Esophagus muscularis mucosa (tissue), 4 donors: ENCODE results near the gene NFIB. TPM values are rescaled to one million over a fixed set of nuclear protein-coding genes. Genes with fewer than 3 reads are reported as not detected.

Experiments used
- DNase-seq: peaks from one replicate; pipeline ENCODE4 v3.0.0-alpha.2; 2017; ENCODE audit errors: extremely low spot score
- H3K27ac ChIP-seq, 4 donors: fragments of 200-600 bp; sonication (generic); replicated peaks in 1 of 4; 1 replicate in 3 of 4; 2 replicates in 1 of 4; pipeline ENCODE4 v1.5.1; 2016 to 2019; ENCODE audit warnings: mild to moderate bottlenecking in 1 of 4
- H3K27me3 ChIP-seq, 4 donors: fragments of 200-600 bp; sonication (generic); one replicate each; pipeline versions ENCODE4 v1.5.1 to v1.6.0; 2016 to 2019
- H3K36me3 ChIP-seq, 4 donors: fragments of 200-600 bp; sonication (generic); one replicate each; pipeline ENCODE4 v1.5.1; 2016 to 2019
- H3K4me1 ChIP-seq, 4 donors: fragments of 200-600 bp; sonication (generic); one replicate each; pipeline ENCODE4 v1.5.1; 2016 to 2019
- H3K4me3 ChIP-seq, 4 donors: fragments of 200-600 bp; sonication (generic); 1 replicate in 2 of 4; 2 replicates in 2 of 4; pipeline ENCODE4 v1.5.1; 2016 to 2019; ENCODE audit warnings: mild to moderate bottlenecking in 4 of 4, moderate library complexity in 1 of 4
- H3K9me3 ChIP-seq, 4 donors: fragments of 200-600 bp; sonication (generic); 1 replicate in 3 of 4; 2 replicates in 1 of 4; pipeline ENCODE4 v1.5.1; 2016 to 2019
- CTCF ChIP-seq, 3 experiments: fragments of 200-600 bp in 2 of 3; fragments of 450-650 bp in 1 of 3; sonication (generic) in 2 of 3; IDR thresholded peaks; one replicate each; pipeline ENCODE4 v1.5.1; 2017 to 2019; ENCODE audit warnings: antibody characterized with exemption in 3 of 3, mild to moderate bottlenecking in 2 of 3, moderate library complexity in 1 of 3
- EP300 ChIP-seq: sonication (generic); formaldehyde crosslinking; IDR thresholded peaks from one replicate; pipeline ENCODE4 v1.6.1; 2017; ENCODE audit warnings: antibody characterized with exemption
- POLR2A ChIP-seq: fragments of 450-650 bp; IDR thresholded peaks from one replicate; pipeline ENCODE4 v1.6.1; 2017; ENCODE audit warnings: antibody characterized with exemption, moderate library complexity, mild to moderate bottlenecking, low read depth
- POLR2AphosphoS5 ChIP-seq, 2 donors: sonication (generic); formaldehyde crosslinking; IDR thresholded peaks; one replicate each; pipeline ENCODE4 v1.6.1; 2017; ENCODE audit warnings: antibody characterized with exemption in 2 of 2
- WGBS: methylation state at CpG from one replicate; pipeline ENCODE4 v1.1.5; 2018; 5-methylcytosine and 5-hydroxymethylcytosine counted together
- intact Hi-C: fragments of 100-400 bp; cut with DNase I; formaldehyde crosslinking; loops from one replicate; pipeline ENCODE4 v1.15.1; 2023
- total RNA-seq, 4 donors: library from RNA; depleted of rRNA; stranded (reverse); fragments of >200 nt; gene quantifications; one replicate each; pipeline versions ENCODE4 v1.1.0 to v1.2.1, GENCODE V29; 2016

Gene NFIB
- total RNA-seq, 4 donors from 2014 or later: 38.1 to 64.4 (median 55.8) TPM

- H3K4me3 ChIP-seq: no peak overlapping the region
- WGBS: 87% methylated on average over 1 of the region's 1 CpG
- DNase-seq: no peak
- peaks cover 25 to 49% (median 43%) of the 10 kb centered on the region in 4 donors for H3K4me1 ChIP-seq
- TF ChIP-seq EP300 (no peak), POLR2A (no peak), CTCF (IDR thresholded peaks at IDR 0.05) (no peak), POLR2AphosphoS5 (IDR thresholded peaks at IDR 0.05) (no peak)
- no peaks in the 10 kb centered on the region for H3K27me3 ChIP-seq
- no peaks in the 10 kb centered on the region for H3K36me3 ChIP-seq
- no peaks in the 10 kb centered on the region for H3K9me3 ChIP-seq
- H3K27ac ChIP-seq: no peak overlapping the region
- intact Hi-C loops: no loop called here
These were observed 27.8 kb downstream of the NFIB start for GRCh38 chr9:14286121-14286520.

DNA sequence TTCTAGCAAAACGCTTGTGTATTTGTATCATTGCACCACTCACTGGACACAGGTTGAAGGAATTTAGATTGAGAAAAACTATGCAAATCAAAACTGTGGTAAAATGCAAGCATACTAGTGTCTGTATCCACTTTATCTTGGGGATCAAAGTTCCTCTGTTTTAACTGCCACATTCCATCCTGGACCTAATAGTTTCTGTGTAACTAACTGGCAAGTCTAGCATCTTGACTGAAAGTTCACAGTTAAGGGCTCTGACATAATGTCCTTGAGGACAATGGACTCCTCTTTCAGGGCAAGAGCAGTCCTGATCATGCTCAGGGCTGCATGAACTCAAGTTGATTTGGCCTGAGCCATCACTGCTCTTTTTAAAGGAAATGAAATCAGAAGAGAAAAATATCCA lies 30.7 kb downstream of the NFIB start:
- intact Hi-C loops: no loop called here
- no peak overlapping the region for H3K27ac ChIP-seq
- TF ChIP-seq EP300: no peak
- no peak for TF ChIP-seq POLR2AphosphoS5 (IDR thresholded peaks at IDR 0.05)
- TF ChIP-seq POLR2A: no peak
- no peak for TF ChIP-seq CTCF (IDR thresholded peaks at IDR 0.05)

GRCh38 chr9:14281876-14282275 lies 32.1 kb downstream of the NFIB start:
- DNase-seq: no peak
- H3K27ac ChIP-seq: no peak overlapping the region
- intact Hi-C loops: no loop called here

More for the DNA sequence above, 30.7 kb downstream of the NFIB start:
- 77% methylated on average over 1 of the region's 1 CpG for WGBS
- Histone ChIP-seq H3K9me3 (no peaks in the 10 kb centered on the region), H3K36me3 (no peaks in the 10 kb centered on the region), H3K27me3 (no peaks in the 10 kb centered on the region), H3K4me3 (no peak overlapping the region), H3K4me1 (peaks cover 34 to 62% (median 53%) of the 10 kb centered on the region in 4 donors)
- DNase-seq: no peak

DNA sequence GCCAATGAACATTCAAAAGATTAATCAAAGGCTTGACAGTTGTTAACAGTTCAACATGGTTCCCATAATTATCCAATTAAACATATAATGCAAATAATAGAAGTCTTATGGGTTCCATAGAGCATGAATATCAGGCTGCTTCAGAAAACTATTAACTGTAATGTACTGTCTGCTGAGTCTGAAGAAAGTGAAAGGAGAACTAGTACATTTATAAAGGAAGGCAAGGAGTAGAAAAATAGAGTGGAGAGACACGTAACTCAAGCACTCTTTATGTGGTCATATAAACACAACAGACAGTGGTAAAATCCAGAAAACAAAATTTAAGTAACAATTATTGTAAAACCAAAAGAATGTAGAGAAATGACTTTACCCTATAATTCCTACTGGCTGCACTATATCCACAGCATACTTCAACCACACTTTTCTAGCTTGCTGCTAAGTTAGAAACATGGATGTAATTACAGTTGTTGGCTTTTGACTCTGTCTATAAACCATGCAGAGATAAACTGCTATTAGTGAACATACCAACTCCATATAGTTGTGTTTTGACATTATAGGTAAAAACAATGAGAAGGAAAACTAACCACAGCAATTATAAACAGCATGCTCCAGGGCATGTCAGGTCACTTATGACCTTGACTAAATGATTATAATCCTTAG lies 32.7 kb downstream of the NFIB start:
- H3K4me1 ChIP-seq: peaks cover 54 to 78% (median 66%) of the 10 kb centered on the region in 4 donors
- no peak overlapping the region for H3K27ac ChIP-seq
- TF ChIP-seq CTCF (IDR thresholded peaks at IDR 0.05) (no peak), POLR2AphosphoS5 (IDR thresholded peaks at IDR 0.05) (no peak), EP300 (no peak), POLR2A (no peak)
- H3K27me3 ChIP-seq: no peaks in the 10 kb centered on the region
- no peaks in the 10 kb centered on the region for H3K36me3 ChIP-seq
- no peaks in the 10 kb centered on the region for H3K9me3 ChIP-seq
- intact Hi-C loops: no loop called here
- no peak overlapping the region for H3K4me3 ChIP-seq
- DNase-seq: no peak
- 15% methylated on average over 1 of the region's 1 CpG for WGBS

More at GRCh38 chr9:14281876-14282275, 32.1 kb downstream of the NFIB start:
- Histone ChIP-seq H3K4me3 (no peak overlapping the region), H3K36me3 (no peaks in the 10 kb centered on the region), H3K4me1 (peaks cover 48 to 74% (median 65%) of the 10 kb centered on the region in 4 donors), H3K27me3 (no peaks in the 10 kb centered on the region), H3K9me3 (no peaks in the 10 kb centered on the region)
- TF ChIP-seq CTCF (IDR thresholded peaks at IDR 0.05) (no peak), POLR2A (no peak), EP300 (no peak), POLR2AphosphoS5 (IDR thresholded peaks at IDR 0.05) (no peak)

DNA sequence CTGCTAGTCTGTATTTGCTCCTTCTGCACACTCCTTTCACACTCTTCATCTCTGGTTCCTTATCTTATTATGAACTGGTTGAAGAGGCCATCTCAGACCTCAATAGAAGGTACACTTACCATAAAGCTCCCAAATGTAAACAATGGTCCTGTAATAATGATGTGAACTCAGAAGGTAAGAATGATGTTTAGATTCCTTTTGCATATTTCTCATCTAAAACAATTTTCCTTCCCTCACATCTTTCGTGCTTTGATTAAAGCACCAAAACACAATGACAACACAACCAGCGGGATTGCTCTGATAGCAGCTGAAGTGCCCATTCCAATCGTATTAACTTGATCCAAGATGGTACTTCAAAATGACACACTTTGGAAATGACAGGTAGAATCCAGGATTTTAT lies 34.3 kb downstream of the NFIB start:
- no peak overlapping the region for H3K27ac ChIP-seq
- no peaks in the 10 kb centered on the region for H3K27me3 ChIP-seq
- H3K36me3 ChIP-seq: no peaks in the 10 kb centered on the region
- intact Hi-C loops: no loop called here
- no peaks in the 10 kb centered on the region for H3K9me3 ChIP-seq
- TF ChIP-seq POLR2AphosphoS5 (IDR thresholded peaks at IDR 0.05): no peak
- TF ChIP-seq EP300: no peak
- TF ChIP-seq CTCF (IDR thresholded peaks at IDR 0.05): no peak
- no peak for TF ChIP-seq POLR2A
- DNase-seq: no peak
- peaks cover 62 to 89% (median 77%) of the 10 kb centered on the region in 4 donors for H3K4me1 ChIP-seq
- WGBS: 92% methylated on average over 3 of the region's 3 CpGs
- H3K4me3 ChIP-seq: no peak overlapping the region
